Measurements from ENCODE around the gene NUP188.

- TF ChIP-seq CTCF (conservative IDR thresholded peaks at IDR 0.05 in 1 of 2, IDR thresholded peaks at IDR 0.05 in 1 of 2; ENCODE audit: low read depth in 1 of 2, low read length in 2 of 2) (no peak), EZH2 (IDR thresholded peaks at IDR 0.05; ENCODE audit: low read length, missing control alignments) (no peak)
Measured at GRCh38 chr9:129026442-129027223, 79.1 kb downstream of the NUP188 start.
